Measurements from ENCODE around the gene PEAK1. TPM values are rescaled to one million over a fixed set of nuclear protein-coding genes. Genes with fewer than 3 reads are reported as not detected.
"Not testable (repeated sequence)": the region's sequence is repeated elsewhere in the genome, so short reads cannot be mapped to it uniquely, and the experiment has no call there.

PEAK1 gene
- polyA plus RNA-seq, 10 donors = 28.4 to 42.5 (median 37.3) TPM

DNA sequence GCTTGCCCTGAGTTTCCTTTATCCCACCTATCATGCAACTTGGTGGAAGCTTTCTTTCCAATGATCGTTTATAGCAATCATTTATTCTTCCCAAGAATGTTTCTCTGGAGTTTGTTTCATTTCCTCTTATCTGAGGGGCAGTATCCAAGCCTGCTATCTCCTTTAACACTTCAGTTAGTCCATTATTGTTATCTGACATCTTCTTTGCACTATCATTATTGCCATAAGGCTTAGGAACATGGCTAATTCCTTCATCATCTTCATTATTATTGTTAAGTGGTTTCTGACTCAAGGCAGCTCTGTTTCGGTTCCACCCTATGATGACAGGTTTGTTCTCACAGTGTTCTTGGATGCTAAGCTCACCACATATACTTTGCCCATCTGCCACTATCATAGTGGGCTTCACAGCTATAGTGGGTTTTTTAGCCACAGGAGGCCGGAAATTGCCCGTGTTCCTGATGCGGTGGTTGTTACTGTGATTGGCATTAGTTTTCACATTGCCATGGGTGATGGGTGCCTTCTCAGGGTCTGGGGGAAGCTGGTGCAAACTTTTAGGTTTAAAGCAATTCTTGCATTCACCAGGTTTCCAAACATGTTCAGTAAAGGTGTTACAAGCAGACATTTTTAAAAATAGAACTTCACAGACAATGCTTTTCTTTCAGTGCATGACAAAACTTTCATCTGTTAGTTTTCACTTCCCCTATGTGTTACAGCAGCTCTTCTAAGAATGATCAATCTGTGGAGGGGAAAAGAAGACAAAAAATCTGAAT lies 238.4 kb downstream of the PEAK1 start:
- no peak for DNase-seq

GRCh38 chr15:77180757-77181156 lies 239.1 kb downstream of the PEAK1 start:
- peak in 1 of 3 donors; percentile 40 for DNase-seq

DNA sequence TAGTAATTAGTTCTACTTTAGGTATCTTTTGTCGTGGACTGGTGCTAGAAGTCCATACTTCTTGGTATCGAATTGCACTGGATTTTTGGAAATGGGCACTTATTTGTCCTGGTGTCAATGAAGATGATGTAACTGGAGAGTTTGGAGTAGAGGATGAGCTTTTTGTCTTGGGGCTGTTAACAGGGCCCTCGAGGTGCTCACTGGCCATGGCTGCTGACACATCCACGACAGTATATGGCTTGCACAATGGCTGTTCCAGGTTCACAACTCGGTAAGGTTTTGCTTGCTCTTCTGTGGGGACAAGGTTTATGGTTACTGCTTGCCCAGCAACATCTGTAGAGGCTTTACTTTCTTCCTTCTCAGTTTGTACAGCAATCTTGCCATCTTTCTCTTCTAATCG lies 239.6 kb downstream of the PEAK1 start:
- DNase-seq = no peak

GRCh38 chr15:77179541-77179998 lies 240.3 kb downstream of the PEAK1 start:
- no peak for DNase-seq

DNA sequence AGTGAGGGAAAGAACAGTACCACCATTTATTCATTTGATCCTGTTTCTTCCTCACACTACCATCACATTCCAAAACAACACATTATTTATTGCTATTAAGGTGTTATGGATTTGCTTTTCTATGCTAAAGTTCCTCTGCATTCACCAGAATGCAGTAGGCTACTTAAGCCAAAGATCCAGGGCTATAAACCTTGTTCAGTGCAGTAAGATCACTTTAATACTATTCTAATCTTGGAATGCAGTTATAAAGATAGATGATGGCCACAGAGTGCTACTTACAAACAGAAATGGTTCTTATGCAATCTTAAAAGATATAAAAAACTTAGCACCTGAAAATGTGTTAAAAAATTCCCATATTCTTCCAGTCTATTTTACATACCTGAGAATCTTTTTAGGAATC lies 241.5 kb downstream of the PEAK1 start:
- no peak for DNase-seq

GRCh38 chr15:77176148-77176547 lies 243.8 kb downstream of the PEAK1 start:
- DNase-seq = not testable (repeated sequence)

GRCh38 chr15:77173487-77173886 lies 246.4 kb downstream of the PEAK1 start:
- no peak for DNase-seq

DNA sequence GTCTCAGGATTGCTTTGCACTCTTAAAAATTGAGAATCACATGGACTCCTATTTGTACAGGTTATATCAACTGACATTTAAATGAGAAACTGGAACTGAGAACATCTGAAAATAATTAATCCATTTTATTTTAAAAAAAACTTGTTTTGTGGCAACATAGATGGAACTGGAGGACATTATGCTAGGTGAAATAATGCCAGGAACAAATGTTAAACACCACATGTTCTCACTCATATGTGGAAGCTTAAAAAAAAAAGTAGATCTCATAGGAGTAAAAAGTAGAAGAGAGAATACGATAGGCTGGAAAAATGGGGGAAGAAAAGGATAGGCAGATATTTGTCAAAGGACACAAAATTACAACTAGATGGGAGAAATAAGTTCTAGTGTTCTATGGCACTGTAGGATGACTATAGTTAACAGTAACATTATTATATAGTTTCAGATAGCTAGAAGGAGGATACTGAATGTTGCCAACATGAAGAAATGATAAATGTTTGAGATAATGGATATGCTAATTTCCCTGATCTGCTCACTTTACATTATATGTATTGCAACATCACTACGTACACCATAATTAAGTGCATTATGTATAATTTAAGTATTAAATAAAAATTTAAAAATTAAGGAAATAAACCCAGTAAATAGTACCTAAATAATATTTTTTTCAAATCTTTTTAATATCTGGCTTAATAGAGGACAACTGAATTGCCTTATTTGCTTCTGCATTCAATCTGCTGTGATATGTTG lies 248.5 kb downstream of the PEAK1 start:
- no peak for DNase-seq

DNA sequence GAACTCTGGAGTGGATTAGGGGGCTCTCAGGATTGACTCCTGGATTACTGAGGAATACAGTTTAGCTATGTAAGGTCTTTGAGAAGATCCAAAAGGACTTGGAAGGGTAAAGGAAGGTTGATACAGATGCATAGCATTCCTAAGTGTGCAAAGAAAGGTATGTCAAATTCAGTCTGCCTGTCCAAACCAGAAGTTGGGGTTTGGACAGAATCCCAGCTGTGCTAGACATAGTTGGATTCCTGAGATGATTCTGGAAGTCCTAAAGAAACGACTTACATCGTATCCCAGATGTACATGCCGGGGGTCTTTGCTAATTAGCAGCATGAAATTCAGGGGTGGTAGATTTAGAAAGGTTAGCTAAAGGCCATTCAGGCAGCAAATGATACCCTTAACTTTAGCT lies 251.3 kb downstream of the PEAK1 start:
- DNase-seq = peak in 1 of 3 donors; percentile 54

DNA sequence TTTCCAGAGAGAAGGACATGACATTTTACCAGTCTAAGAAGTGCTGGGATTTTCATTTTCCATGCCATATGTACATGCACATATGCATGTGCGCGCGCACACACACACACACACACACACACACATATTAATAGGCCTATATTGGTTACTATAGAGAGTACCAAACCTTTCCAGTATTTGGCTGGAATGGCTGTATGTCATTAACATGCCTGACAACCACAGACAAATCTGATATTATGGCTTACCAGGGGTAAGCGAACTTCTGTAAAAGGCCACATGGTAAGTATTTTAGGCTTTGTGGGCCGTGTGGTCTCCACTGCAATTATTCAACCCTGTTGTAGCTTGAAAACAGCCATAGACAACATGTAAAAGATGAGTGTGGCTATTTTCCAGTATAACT lies 251.8 kb downstream of the PEAK1 start:
- no peak for DNase-seq

DNA sequence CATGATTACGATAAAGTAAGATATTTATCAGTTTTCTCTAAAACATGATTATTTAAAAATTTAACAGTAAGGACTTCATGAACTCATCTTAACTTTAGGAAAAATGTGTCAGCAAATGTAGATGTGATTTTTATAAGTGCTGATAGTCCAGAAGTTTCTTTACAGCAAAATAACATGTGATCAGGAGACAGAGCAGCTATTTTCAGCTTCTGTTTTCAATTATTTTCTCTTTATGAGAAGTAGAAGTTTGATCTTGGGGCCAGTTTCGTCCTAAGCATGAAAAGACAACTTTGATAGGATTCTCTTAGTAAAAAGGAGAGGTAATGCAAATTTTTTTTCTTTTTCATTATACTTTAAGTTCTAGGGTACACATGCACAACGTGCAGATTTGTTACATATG lies 252.5 kb downstream of the PEAK1 start:
- peak in 2 of 3 donors; percentile 21 to 39 for DNase-seq

- DNase-seq = no peak
Observed at GRCh38 chr15:77163781-77164384, 256.0 kb downstream of the PEAK1 start.

DNA sequence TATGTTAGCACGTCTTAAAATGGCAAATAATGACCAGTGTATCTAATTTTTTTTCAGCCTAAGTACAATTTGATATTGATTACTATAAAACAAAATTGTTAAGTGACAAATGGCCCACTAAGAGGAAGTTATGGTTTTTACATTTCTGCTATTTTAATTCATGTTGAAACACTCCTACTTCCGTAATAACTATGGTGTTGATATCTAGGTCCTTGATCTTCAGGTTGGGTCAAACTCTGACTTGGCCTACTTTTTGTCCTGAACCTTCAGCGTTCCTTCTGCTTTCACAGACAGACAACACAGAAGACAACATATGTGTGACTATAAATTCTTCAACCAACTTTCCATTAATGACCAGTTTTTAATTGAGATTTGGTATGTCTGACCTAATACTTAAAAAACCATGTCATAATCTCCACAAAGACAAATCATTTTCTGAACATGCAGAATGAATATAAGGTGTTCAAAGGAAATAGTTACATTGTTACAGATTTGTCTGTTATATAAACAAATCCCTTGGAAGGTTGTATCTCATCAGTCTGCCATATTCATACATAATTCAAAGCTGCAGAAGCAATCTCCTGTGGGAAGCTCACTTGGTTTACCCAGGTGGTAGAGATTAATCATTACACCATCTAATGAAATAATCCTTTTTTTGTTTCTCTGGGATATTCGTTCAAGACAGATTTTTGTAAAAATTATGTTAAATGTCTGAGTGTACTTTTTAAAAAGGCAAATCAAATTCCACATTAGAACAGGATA lies 256.9 kb downstream of the PEAK1 start:
- DNase-seq = no peak

GRCh38 chr15:77160562-77161478 lies 259.1 kb downstream of the PEAK1 start:
- DNase-seq = peak in 1 of 3 donors; percentile 33

GRCh38 chr15:77156000-77156399 lies 263.9 kb downstream of the PEAK1 start:
- DNase-seq = not testable (repeated sequence)

DNA sequence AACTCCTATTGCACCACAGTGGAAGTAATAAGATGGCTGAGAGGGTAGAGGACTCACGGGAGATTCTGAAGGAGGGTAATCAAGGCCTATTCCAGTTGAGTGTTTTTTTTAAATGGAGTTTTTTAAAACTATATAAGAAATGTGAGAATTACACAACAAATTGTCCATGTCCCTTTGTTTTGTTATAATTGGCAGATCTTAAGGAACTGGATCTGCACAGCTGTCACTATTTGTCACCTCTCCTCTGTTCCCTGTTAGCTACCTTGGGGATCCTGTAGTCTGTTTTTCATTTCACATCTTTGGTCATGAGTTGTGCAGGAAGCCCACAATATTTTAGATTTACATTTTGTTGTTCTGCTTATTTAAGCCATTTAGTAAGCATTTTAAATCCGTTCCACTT lies 271.7 kb downstream of the PEAK1 start:
- no peak for DNase-seq

DNA sequence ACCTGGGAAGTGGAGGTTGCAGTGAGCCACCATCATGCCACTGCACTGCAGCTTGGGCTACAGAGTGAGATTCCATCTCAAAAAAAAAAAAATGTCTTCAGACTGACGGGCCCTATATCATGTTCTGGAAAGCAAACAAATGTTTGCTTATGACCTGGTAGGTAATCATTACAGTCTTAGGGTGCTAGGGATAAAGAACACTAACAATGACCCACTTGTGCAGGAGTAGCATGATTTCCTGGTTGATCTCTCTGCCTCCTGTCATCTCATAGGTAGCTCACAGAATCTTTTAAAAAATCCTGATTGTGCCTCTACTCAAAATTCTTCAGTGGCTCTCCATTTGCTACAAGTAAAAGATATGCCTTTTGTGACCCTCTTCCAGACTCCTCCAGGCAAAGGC lies 274.5 kb downstream of the PEAK1 start:
- no peak for DNase-seq

DNA sequence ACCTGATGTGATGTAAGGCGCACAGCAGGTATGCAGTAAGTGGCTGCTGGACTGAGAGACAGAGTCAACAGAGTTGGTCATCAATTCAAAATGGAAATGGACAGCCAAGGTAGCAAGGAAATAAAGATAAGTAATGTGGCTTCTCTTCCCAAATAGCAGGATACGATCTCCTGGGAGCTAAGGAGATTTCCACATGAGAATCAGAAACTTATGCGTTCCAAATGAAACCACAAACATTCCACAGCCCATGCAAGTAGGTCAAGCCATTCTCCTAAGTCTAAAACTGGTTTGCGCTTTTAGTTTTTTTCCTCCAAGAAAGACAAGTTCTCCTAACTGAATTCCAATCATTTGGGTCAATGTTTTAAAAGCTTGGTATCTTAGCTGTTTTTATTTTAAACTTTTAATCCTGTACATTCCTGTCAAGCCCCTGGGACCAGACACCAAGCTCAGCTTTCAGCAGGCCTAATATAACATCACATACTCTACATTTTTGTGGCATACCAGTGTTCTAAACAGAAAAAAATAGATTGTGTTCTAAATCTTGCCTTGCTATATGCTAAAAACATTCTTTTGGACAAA lies 275.3 kb downstream of the PEAK1 start:
- DNase-seq = peak in 2 of 3 donors; percentile 52 to 97

GRCh38 chr15:77144026-77144425 lies 275.9 kb downstream of the PEAK1 start:
- DNase-seq = peak in 1 of 3 donors; percentile 16

- no peak for DNase-seq
Observed at GRCh38 chr15:77143616-77144015, 276.3 kb downstream of the PEAK1 start.

Data from muscle of back (tissue), 11 donors.